Mononuclear cell (primary cell): ENCODE results near the gene SLC11A1. TPM values are rescaled to one million over a fixed set of nuclear protein-coding genes. Genes with fewer than 3 reads are reported as not detected.

ENCODE experiments used
- H3K27me3 ChIP-seq: 2 replicates; pipeline ENCODE4 v1.6.0; 2011; ENCODE audit warnings: low read length, control low read depth; ENCODE audit not compliant: insufficient read depth
- H3K4me1 ChIP-seq: 2 replicates; pipeline ENCODE4 v1.5.1; 2011; ENCODE audit warnings: mild to moderate bottlenecking, low read length, control low read depth; ENCODE audit not compliant: insufficient read depth
- H3K4me3 ChIP-seq: 2 replicates; pipeline ENCODE4 v1.5.1; 2011; ENCODE audit warnings: mild to moderate bottlenecking, low read length, moderate library complexity
- H3K9me3 ChIP-seq: 2 replicates; pipeline ENCODE4 v1.5.1; 2011; ENCODE audit warnings: low read depth, mild to moderate bottlenecking, control low read depth, low read length
- total RNA-seq: library from RNA; depleted of rRNA; stranded (reverse); fragments of >200 nt; gene quantifications from one replicate; pipeline ENCODE4 v1.2.3, GENCODE V29; 2012

SLC11A1 gene
- total RNA-seq, 1 donor = 126 TPM

DNA sequence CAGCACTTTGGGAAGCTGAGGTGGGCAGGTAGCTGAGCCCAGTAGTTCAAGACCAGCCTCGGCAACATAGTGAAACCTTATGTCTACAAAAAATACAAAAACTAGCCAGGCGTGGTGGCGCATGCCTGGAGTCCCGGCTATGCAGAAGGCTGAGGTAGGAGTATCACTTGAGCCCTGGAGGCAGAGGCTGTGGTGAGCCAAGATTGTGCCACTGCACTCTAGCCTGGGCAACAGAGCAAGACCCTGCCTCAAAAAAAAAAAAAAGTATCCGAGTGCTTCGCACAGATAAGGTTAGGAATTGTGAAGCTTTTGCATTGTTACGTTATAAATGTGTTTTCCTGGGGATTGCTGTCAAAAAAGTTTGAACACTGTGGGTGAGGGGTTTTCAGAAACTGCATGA is 21.7 kb downstream of the SLC11A1 start:
- no peak overlapping the region for H3K4me3 ChIP-seq
- peaks cover 81% of the 10 kb centered on the region for H3K4me1 ChIP-seq

DNA sequence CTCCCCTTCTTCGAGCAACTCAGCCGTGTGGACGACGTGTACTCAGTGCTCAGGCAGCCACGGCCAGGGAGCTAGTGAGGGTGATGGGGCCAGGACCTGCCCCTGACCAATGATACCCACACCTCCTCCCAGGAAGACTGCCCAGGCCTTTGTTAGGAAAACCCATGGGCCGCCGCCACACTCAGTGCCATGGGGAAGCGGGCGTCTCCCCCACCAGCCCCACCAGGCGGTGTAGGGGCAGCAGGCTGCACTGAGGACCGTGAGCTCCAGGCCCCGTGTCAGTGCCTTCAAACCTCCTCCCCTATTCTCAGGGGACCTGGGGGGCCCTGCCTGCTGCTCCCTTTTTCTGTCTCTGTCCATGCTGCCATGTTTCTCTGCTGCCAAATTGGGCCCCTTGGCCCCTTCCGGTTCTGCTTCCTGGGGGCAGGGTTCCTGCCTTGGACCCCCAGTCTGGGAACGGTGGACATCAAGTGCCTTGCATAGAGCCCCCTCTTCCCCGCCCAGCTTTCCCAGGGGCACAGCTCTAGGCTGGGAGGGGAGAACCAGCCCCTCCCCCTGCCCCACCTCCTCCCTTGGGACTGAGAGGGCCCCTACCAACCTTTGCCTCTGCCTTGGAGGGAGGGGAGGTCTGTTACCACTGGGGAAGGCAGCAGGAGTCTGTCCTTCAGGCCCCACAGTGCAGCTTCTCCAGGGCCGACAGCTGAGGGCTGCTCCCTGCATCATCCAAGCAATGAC is 22.4 kb downstream of the SLC11A1 start:
- H3K4me1 ChIP-seq = peaks cover 74% of the 10 kb centered on the region
- no peaks in the 10 kb centered on the region for H3K27me3 ChIP-seq
- no peaks in the 10 kb centered on the region for H3K9me3 ChIP-seq
- H3K4me3 ChIP-seq = no peak overlapping the region

More for the DNA sequence above, 21.7 kb downstream of the SLC11A1 start:
- Histone ChIP-seq H3K9me3 (no peaks in the 10 kb centered on the region), H3K27me3 (no peaks in the 10 kb centered on the region)

DNA sequence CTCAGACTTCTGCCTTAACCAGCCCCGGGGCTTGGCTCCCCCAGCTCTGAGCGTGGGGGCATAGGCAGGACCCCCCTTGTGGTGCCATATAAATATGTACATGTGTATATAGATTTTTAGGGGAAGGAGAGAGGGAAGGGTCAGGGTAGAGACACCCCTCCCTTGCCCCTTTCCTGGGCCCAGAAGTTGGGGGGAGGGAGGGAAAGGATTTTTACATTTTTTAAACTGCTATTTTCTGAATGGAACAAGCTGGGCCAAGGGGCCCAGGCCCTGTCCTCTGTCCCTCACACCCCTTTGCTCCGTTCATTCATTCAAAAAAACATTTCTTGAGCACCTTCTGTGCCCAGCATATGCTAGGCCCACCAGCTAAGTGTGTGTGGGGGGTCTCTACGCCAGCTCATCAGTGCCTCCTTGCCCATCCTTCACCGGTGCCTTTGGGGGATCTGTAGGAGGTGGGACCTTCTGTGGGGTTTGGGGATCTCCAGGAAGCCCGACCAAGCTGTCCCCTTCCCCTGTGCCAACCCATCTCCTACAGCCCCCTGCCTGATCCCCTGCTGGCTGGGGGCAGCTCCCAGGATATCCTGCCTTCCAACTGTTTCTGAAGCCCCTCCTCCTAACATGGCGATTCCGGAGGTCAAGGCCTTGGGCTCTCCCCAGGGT is 23.1 kb downstream of the SLC11A1 start:
- Histone ChIP-seq H3K4me3 (no peak overlapping the region), H3K27me3 (no peaks in the 10 kb centered on the region), H3K4me1 (peaks cover 73% of the 10 kb centered on the region), H3K9me3 (no peaks in the 10 kb centered on the region)

DNA sequence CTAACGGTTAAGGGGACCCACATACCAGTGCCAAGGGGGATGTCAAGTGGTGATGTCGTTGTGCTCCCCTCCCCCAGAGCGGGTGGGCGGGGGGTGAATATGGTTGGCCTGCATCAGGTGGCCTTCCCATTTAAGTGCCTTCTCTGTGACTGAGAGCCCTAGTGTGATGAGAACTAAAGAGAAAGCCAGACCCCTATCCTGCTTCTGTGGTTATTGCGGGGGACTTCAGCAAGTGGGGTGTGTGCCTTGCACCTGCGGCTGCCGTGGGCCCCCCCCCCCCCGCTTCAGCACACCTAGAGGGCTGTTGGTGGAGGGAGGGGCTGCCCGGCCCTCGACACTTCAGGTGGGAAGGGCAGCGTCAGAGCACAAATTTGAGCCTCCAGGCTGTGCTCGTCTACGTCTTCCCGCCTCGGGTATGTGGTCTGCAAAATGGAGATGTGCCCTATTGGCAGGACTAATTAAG is 23.7 kb downstream of the SLC11A1 start:
- Histone ChIP-seq H3K27me3 (no peaks in the 10 kb centered on the region), H3K4me3 (peak overlapping the region; percentile 28), H3K9me3 (no peaks in the 10 kb centered on the region), H3K4me1 (peaks cover 73% of the 10 kb centered on the region)

DNA sequence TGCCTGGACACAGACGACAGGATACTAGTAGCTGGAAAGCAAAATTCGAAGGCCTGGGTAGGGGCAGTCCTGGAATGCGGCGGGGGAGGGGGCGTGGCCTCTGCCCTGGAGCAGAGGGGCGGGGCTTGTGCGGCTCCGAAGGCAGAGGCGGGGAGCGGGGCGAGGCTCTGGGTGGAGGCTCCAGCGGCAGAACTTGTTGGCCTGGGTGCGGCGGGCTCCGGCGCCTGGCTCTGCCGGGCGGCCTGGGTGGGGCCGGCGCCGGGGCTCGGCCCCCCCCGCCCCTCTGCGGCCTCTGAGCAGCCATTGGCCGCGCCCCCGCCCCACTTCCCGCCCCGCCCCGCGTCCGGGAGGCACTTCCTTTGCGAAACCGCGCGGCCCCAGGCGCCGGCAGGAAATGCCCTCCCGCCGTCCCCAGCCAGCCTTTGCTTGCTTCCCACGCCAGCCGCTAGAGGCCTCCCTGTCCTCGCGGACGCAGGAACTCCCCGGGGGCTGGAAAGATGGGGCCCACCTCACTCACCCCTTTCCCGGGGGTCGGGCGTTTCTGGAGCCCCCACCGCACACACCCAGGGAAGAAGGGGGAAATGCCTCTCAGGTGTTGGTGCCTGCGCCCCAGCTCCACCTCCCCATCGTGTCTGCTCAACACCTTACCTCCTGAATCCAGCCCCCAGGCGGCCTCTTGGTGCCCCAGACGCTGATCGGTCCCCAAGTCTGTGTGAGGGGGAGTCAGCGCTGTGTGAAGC is 24.3 kb downstream of the SLC11A1 start:
- Histone ChIP-seq H3K27me3 (no peaks in the 10 kb centered on the region), H3K4me3 (peak overlapping the region; percentile 37), H3K9me3 (no peaks in the 10 kb centered on the region), H3K4me1 (peaks cover 68% of the 10 kb centered on the region)

DNA sequence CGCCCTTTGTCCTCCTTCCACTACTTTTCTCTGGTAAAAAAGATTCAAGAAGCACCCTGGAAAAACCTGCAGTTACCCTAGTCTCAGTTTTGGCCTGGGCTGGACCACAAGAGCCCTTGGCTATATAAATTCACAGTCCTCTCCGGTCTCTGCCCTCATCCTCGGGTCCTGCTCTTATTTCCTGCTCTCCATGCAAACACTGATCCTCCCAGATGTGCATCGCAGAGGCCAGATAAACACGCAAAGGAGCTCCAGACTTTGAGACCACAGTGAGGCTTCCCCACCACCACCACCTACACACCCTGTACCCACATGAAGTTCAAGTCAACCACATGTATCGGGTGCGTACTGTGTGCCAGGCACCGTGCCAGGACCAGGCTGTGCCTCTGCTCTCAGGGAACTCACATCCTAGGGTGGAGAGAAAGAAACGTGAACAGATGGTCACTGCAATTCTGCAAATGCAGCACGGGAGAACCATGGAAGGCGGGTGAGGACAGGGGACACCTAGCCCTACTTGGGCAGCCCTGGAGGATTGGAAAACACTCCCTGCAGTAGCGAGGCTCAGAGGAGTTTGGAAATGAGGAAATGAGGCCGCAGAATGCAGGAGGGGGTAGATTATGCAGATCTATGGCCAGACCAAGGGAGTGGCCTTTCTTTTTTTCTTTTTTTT is 25.0 kb downstream of the SLC11A1 start:
- H3K27me3 ChIP-seq = no peaks in the 10 kb centered on the region
- peak overlapping the region; percentile 37 for H3K4me3 ChIP-seq
- no peaks in the 10 kb centered on the region for H3K9me3 ChIP-seq
- H3K4me1 ChIP-seq = peaks cover 61% of the 10 kb centered on the region

DNA sequence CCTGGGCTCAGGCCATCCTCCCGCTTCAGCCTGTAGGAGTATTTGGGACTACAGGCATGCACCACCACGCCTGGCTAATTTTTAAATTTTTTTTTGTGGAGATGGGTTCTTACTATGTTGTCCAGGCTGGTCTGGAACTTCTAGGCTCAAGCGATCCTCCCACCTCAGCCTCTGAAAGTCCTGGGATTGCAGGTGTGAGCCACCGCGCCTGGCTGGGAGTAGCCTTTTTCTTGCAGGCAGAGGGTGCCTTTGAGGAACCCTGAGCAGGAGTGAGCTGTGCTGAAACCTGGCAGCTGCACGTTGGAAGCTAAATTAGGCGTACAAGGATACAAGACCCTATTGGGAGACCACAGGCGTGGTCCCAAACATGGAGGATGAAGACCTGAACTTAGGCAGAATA is 25.6 kb downstream of the SLC11A1 start:
- no peak overlapping the region for H3K4me3 ChIP-seq
- no peaks in the 10 kb centered on the region for H3K9me3 ChIP-seq
- peaks cover 59% of the 10 kb centered on the region for H3K4me1 ChIP-seq
- no peaks in the 10 kb centered on the region for H3K27me3 ChIP-seq

DNA sequence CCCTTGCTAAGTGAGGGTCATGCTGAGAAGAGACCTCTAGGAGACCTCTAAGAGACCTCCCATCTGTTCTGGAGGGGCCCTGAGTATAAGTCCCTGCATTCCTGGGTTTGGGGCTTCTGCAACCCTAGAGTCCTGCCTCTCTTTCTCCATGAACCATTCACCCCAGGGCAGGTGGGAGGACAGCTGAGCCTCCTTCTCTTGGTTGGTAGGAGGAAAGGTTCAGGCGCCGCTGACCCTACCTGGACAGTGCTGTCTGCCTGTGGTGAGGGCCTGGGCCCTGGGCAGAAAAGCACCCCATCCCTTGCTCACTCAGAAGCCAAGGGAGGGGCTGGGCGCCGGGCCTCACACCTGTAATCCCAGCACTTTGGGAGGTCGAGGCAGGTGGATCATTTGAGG is 36.2 kb downstream of the SLC11A1 start:
- no peaks in the 10 kb centered on the region for H3K4me1 ChIP-seq

DNA sequence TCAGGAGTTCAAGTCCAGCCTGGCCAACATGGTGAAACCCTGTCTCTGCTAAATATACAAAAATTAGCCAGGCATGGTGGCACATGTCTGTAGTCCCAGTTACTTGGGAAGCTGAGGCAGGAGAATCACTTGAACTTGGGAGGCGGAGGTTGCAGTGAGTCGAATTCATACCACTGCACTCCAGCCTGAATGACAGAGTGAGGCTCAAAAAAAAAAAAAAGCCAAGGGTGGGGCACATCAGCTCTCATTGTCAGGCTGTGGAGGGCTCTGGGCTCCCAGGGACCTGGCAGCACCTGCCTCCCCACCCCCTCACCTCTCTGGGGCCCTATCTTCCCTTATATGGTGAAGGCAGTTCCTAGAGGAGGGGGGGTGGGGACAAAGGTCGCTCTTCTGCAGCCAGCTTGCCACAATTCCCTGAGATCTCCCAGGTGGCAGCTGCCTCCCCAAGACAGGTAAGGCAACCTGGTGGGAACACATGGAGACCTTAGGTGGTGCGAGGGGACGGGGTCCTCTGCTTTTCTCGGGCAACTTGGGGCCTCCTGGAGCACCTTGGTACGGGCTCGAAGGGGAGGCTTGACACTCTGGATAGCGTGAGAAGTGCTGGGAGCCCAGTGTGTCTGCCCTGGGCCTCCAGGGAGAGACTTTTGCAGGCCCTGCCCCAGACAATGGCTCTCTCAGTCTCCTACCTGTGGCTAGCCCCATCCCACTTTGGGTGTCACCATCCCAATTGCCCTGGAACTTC is 36.8 kb downstream of the SLC11A1 start, which contains the start of gene VIL1:
VIL1 (plus strand) TSS at position 407 of the 742 bp plus-strand sequence. CDS start 4,656 bp downstream, outside the sequence.
- no peaks in the 10 kb centered on the region for H3K4me1 ChIP-seq
- no peaks in the 10 kb centered on the region for H3K27me3 ChIP-seq
- H3K4me3 ChIP-seq = no peak within 1 kb of the TSS
- H3K9me3 ChIP-seq = no peaks in the 10 kb centered on the region

More for the DNA sequence above, 36.2 kb downstream of the SLC11A1 start:
- H3K9me3 ChIP-seq = no peaks in the 10 kb centered on the region
- H3K27me3 ChIP-seq = no peaks in the 10 kb centered on the region
- H3K4me3 ChIP-seq = no peak overlapping the region

DNA sequence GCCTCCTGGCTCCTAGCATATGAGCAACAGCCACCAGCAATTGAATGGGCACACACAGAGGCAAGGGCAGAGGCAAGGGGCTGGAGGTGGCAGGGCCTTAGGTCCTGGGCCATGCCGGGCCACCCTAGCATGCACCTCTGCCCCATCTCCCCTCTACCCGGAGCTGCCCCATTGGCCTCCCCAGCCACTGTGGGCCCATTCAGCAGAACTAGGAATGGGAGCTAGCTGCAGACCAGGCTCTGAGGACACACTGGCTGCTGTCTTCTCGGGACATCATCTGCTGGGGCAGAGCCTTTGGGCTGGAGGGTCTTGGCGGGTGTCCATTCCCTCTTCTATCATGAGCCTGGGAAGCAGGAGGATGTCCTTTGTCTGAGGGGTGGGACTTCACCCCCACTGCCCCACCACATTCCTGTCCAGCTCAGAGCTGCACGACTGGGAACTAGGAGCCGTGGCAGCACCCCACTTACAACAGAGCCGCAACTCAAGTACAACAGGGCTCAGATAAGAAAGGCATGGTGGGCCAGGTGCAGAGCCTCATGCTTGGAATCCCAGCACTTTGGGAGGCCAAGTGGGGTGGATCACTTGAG is 37.6 kb downstream of the SLC11A1 start:
- no peaks in the 10 kb centered on the region for H3K9me3 ChIP-seq
- no peaks in the 10 kb centered on the region for H3K4me1 ChIP-seq
- H3K4me3 ChIP-seq = no peak overlapping the region
- H3K27me3 ChIP-seq = no peaks in the 10 kb centered on the region

DNA sequence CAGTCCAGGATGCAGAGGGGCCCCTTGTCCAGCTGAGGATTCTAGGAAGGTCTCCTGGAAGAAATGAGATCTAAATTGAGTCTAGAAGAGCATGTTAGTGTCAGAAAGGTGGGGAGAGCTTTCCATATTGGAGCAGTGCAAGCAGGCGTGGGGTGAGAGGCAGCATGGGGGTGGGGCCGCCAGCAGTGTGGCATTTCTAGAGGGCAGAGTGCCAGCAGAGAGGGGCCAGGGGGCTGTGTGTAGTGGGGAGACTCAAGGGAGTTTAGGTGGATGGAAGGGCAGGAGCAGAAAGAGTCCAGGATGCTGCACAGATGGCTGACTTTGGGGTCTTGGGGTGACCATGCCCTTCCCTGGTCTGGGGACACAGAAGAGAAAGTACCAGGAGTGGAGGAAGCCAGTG is 39.0 kb downstream of the SLC11A1 start:
- Histone ChIP-seq H3K4me3 (no peak overlapping the region), H3K4me1 (no peaks in the 10 kb centered on the region), H3K27me3 (no peaks in the 10 kb centered on the region), H3K9me3 (no peaks in the 10 kb centered on the region)

DNA sequence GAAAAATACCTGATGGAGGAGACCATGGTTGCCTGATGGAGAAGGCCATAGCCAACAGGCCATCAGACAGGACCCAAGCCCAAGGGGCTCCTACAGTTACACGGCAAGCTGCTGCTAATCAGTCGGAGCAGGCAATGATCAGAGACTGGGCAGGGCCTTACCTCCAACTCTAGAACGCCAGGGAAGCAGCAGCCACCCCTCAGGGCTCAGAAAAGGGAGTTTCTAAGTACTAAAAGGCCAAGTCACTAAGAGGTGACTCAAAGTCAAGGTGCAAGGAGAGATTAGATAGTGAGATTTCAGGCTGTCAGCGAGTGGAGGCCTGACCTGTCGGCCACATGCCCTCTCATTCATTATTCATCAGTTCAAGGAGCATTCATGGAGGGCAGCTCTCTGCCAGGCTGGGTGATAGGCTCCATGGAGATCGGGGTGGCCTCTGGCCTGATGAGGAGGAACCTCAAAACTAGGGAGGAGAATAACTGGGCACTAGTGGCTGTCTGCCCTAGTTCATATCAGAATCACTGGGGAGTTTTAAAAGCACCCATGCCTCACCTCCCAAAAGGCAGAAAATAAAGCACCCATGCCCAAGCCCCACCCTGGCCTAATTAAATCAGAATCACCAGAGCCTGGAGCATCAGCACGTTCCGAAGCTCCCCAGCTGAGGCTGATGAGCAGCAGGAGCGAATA is 40.5 kb downstream of the SLC11A1 start:
- Histone ChIP-seq H3K9me3 (no peaks in the 10 kb centered on the region), H3K27me3 (no peaks in the 10 kb centered on the region), H3K4me3 (no peak overlapping the region), H3K4me1 (no peaks in the 10 kb centered on the region)

DNA sequence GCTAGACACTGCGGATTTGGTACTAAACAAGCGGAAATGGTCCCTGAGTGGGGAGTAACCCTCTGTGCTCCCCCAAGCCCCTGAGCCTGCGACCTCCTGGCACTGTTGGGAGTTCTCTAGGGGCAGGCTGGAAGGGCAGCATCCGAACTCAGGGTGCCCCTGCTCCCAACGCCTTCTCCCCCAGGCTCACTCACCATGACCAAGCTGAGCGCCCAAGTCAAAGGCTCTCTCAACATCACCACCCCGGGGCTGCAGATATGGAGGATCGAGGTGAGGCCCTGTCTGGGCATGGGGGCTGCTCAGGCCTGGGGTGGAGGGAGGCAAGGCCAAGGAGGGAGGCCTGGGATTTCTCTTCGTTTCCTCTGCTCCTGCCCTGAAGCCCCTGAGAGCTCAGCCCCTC is 41.5 kb downstream of the SLC11A1 start:
- H3K9me3 ChIP-seq = no peaks in the 10 kb centered on the region
- no peaks in the 10 kb centered on the region for H3K27me3 ChIP-seq
- no peaks in the 10 kb centered on the region for H3K4me1 ChIP-seq
- H3K4me3 ChIP-seq = no peak overlapping the region
